ENCODE data around the gene ABCC11.

ABCC11 gene

DNA sequence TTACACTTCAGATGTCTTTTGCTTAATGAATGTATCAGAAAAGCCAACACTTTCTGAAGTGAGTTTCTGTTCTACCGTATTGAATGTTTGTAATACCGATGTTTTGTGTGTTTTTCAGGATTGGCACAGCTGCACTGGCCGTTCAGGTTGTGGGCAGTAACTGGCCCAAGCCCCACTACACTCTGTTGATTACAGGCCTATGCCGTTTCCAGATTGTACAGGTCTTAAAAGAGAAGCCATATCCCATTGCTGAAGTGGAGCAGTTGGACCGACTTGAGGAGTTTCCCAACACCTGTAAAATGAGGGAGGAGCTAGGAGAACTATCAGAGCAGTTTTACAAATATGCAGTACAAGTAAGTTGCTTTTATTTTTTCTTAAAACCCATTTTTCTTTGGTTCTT, 4.7 kb upstream of the ABCC11 start:
- Histone ChIP-seq H3K36me3 (ENCODE audit: low read depth) (peaks cover 54% of the 10 kb centered on the region), H3K4me1 (ENCODE audit: insufficient read depth, poor library complexity, severe bottlenecking) (peaks cover 8% of the 10 kb centered on the region), H3K9me3 (ENCODE audit: severe bottlenecking) (no peaks in the 10 kb centered on the region), H3K27ac (ENCODE audit: poor library complexity, severe bottlenecking) (no peak overlapping the region), H3K4me3 (ENCODE audit: severe bottlenecking) (no peak overlapping the region), H3K27me3 (ENCODE audit: insufficient read depth, poor library complexity, severe bottlenecking) (no peaks in the 10 kb centered on the region)
- DNase-seq (ENCODE audit: low spot score) (no peak), ATAC-seq (ENCODE audit: low read depth) (no peak)
- TF ChIP-seq, protein P1, sequence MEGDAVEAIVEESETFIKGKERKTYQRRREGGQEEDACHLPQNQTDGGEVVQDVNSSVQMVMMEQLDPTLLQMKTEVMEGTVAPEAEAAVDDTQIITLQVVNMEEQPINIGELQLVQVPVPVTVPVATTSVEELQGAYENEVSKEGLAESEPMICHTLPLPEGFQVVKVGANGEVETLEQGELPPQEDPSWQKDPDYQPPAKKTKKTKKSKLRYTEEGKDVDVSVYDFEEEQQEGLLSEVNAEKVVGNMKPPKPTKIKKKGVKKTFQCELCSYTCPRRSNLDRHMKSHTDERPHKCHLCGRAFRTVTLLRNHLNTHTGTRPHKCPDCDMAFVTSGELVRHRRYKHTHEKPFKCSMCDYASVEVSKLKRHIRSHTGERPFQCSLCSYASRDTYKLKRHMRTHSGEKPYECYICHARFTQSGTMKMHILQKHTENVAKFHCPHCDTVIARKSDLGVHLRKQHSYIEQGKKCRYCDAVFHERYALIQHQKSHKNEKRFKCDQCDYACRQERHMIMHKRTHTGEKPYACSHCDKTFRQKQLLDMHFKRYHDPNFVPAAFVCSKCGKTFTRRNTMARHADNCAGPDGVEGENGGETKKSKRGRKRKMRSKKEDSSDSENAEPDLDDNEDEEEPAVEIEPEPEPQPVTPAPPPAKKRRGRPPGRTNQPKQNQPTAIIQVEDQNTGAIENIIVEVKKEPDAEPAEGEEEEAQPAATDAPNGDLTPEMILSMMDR (IDR thresholded peaks at IDR 0.05; ENCODE audit: poor library complexity, severe bottlenecking), result no peak

DNA sequence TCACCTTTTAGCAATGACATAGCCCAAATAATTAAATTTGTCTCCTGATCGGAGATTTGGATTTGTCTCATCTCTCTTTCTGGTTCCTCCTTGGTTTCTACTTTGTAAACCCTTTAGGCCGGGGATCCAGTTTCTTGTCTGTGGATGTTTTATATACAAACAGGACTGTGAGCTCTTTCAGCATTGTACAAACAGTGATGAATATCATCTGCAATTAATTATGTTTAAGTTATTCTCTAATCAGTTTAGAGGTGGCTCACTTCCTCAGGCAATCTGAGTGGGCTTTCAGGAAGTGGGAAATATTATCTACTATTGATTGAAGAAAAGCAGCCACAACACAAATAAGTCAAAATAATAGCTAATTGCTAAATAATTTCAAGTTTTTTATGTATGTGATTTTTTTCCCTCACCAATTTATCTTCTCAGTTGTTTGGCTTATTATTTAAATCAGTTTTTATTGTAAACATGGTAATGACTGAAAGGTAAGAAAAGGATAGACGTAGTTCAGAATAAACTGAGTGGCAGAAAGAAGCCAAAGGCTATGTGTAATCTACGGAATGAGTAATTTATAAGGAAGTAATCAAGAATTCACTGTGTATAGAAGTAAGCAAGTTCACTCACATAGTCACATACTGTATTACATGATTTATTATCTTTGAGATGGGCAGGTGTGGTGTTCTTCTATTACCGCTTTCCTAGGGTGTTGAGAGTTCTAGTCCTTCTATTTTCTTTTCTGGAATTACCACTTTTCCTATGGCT, 3.4 kb upstream of the ABCC11 start:
- no peak for DNase-seq (ENCODE audit: low spot score)
- Histone ChIP-seq H3K4me1 (ENCODE audit: insufficient read depth, poor library complexity, severe bottlenecking) (peaks cover 20% of the 10 kb centered on the region), H3K27me3 (ENCODE audit: insufficient read depth, poor library complexity, severe bottlenecking) (no peaks in the 10 kb centered on the region), H3K27ac (ENCODE audit: poor library complexity, severe bottlenecking) (peak overlapping the region; percentile 6), H3K36me3 (ENCODE audit: low read depth) (peaks cover 41% of the 10 kb centered on the region), H3K9me3 (ENCODE audit: severe bottlenecking) (no peaks in the 10 kb centered on the region), H3K4me3 (ENCODE audit: severe bottlenecking) (no peak overlapping the region)
- TF ChIP-seq, protein P1 (IDR thresholded peaks at IDR 0.05; ENCODE audit: poor library complexity, severe bottlenecking), result no peak
- peak; percentile 74 for ATAC-seq (ENCODE audit: low read depth)

DNA sequence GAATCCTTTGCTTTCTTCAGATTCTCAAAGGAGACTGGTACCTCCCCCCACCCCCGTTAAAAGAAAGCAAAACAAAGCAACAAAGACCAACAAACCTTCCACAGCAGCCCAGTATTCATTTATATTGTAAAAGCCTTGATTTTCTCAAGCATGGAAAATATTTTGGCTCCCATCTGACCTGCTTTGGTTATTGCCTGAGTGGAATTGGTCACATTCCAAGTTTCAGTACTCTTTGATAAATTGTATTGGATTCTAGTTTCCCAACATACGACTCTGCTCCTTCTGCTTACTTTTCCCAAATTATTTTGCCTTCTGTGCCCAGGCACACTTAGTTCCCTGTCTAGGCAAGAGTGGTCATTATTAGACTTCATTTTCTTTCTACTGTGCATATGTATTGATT, 1.3 kb downstream of the ABCC11 start:
- ATAC-seq (ENCODE audit: low read depth), result no peak
- no peaks in the 10 kb centered on the region for H3K27me3 ChIP-seq (ENCODE audit: insufficient read depth, poor library complexity, severe bottlenecking)
- DNase-seq (ENCODE audit: low spot score), result no peak
- no peaks in the 10 kb centered on the region for H3K9me3 ChIP-seq (ENCODE audit: severe bottlenecking)
- peak overlapping the region; percentile 55 for H3K4me3 ChIP-seq (ENCODE audit: severe bottlenecking)
- TF ChIP-seq, protein P1 (IDR thresholded peaks at IDR 0.05; ENCODE audit: poor library complexity, severe bottlenecking), result no peak
- H3K27ac ChIP-seq (ENCODE audit: poor library complexity, severe bottlenecking), result no peak overlapping the region
- H3K4me1 ChIP-seq (ENCODE audit: insufficient read depth, poor library complexity, severe bottlenecking), result peaks cover 32% of the 10 kb centered on the region
- H3K36me3 ChIP-seq (ENCODE audit: low read depth), result no peaks in the 10 kb centered on the region; the same call in 1 of the 2 replicates

DNA sequence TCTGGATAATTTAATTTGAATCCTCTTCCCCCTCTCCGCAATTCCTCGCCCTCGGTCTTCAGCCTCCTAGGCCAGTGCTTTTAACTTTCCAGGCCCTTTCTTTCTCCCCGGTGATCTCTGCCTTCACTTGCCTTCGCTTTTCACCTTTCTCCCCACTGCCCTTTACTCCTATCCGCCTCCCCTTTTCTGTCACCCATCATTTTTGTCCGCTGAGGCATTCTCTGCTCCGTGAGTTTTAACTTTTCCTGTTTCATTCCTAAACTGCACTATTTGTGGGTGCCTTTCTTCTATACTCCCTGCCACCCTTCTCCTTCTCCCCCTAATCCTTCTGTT, 2.5 kb downstream of the ABCC11 start:
- ATAC-seq (ENCODE audit: low read depth) (no peak; the same call in 1 of the 3 replicates), DNase-seq (ENCODE audit: low spot score) (no peak)
- H3K4me3 ChIP-seq (ENCODE audit: severe bottlenecking), result peak overlapping the region; percentile 55
- no peaks in the 10 kb centered on the region; the same call in 1 of the 2 replicates for H3K36me3 ChIP-seq (ENCODE audit: low read depth)
- peak overlapping the region; percentile 72 for H3K27ac ChIP-seq (ENCODE audit: poor library complexity, severe bottlenecking)
- H3K9me3 ChIP-seq (ENCODE audit: severe bottlenecking), result no peaks in the 10 kb centered on the region
- no peaks in the 10 kb centered on the region for H3K27me3 ChIP-seq (ENCODE audit: insufficient read depth, poor library complexity, severe bottlenecking)
- TF ChIP-seq, protein P1 (IDR thresholded peaks at IDR 0.05; ENCODE audit: poor library complexity, severe bottlenecking), result no peak
- H3K4me1 ChIP-seq (ENCODE audit: insufficient read depth, poor library complexity, severe bottlenecking), result peaks cover 26% of the 10 kb centered on the region
